Thyroid gland (tissue), 4 donors: Measurements from ENCODE around the gene FOXS1.

ENCODE experiments used
- CTCF ChIP-seq, 6 experiments: fragments of 200-600 bp in 3 of 6; fragments of 450-650 bp in 3 of 6; sonication (generic) in 3 of 6; IDR thresholded peaks; one replicate each; pipeline ENCODE4 v1.5.1; 2016 to 2019; ENCODE audit warnings: antibody characterized with exemption in 6 of 6, mild to moderate bottlenecking in 2 of 6, inconsistent platforms in 1 of 6, moderate library complexity in 1 of 6
- POLR2A ChIP-seq, 2 donors: fragments of 450-650 bp; IDR thresholded peaks; one replicate each; pipeline ENCODE4 v1.6.1; 2017; ENCODE audit warnings: antibody characterized with exemption in 2 of 2, mild to moderate bottlenecking in 2 of 2, moderate library complexity in 1 of 2

- TF ChIP-seq CTCF (IDR thresholded peaks at IDR 0.05) (no peak), POLR2A (IDR thresholded peaks at IDR 0.05) (no peak)
Measured at GRCh38 chr20:31815408-31816188, 29.8 kb downstream of the FOXS1 start.
